ENCODE measurements around the gene TMEM53.

TMEM53 gene

GRCh38 chr1:44714532-44714931, 40.3 kb upstream of the TMEM53 start:
- CTCF ChIA-PET = interaction anchor here (0.7 to 12.6 kb wide), 10 partner anchors 8 to 777 kb away, joined by 3 to 217 read pairs (median 4); partner anchors contain the start of genes ARMH1 and RNU5D-1
- DNase-seq (ENCODE audit: low read depth, low spot score) = no peak
- POLR2A ChIA-PET = no interaction called here
- H3K4me3 ChIP-seq (ENCODE audit: low read depth, low read length) = no peak overlapping the region
- no peak for TF ChIP-seq CTCF (IDR thresholded peaks at IDR 0.05; ENCODE audit: insufficient read depth, low read length, missing control alignments)

DNA sequence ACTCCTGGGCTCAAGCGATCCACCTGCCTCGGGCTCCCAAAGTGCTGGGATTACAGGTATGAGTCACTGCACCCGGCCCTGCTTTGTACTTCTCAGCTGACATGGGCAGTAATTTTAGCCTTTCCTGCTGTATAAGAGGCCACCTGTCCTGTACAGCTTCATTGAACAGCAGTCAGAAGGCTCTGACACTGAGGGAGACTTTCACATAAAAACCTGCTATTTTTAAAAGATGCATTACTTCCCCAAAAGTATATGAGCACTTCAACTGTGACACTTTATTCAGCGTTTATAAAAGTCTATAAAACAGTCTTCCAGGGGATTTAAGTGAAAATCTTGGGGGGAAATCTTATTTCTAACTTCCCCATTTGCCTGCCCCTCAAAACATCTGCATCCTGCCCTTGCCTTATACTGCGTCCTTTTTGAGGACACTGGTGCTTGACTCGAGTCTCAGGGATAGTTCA, 39.1 kb upstream of the TMEM53 start:
- DNase-seq (ENCODE audit: low read depth, low spot score) = no peak
- ChIA-PET POLR2A (no interaction called here), CTCF (interaction anchor here (0.8 to 12.6 kb wide), 7 partner anchors 8 to 78 kb away, joined by 3 to 217 read pairs (median 3); partner anchors contain the start of gene RNU5D-1)
- TF ChIP-seq CTCF (IDR thresholded peaks at IDR 0.05; ENCODE audit: insufficient read depth, low read length, missing control alignments) = no peak
- H3K4me3 ChIP-seq (ENCODE audit: low read depth, low read length) = no peak overlapping the region

DNA sequence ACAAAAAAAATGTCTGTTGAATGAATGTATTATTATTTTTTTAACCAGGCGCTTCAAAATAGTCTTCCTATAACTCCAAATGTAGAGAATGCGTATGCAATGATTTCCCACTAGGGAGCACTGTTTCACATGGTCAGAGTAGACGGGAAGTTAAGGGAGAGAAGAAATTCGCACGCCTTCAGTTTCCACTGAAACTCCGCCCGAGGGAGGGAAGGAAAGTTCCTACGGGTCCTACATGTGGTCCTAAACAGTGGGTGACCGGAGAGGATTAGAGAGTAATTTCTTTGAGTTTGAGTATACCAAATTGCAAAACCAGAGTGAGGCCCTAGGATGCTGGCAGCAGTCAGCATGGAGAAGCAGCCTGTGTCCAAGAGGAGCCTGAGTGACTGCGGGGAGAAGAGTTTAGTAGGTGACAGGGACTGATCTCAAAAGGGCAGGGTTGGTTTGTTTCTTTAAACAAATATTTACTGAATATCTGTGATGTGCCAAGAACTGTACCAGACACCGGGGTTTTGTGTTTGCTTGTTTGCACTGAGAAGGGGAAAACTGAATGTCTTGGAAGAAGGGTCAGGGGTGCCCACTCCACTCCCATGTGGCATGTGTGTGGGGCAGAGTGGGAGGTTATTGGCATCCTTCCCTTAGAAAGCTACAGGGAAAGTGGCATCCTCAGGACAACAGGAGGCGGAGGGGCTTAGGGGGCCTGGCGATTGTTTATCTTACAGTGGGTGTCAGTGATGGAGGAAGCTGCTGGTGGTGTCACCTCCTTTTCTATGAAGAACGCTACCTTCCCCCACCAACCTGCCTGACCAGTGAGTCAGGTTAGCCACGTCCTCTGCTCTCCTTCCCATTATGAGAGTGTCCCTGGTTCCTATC, 33.9 kb upstream of the TMEM53 start:
- H3K4me3 ChIP-seq (ENCODE audit: low read depth, low read length) = no peak overlapping the region
- CTCF ChIA-PET = interaction anchor here (0.6 to 12.6 kb wide), 15 partner anchors 9 to 86 kb away, joined by 3 to 217 read pairs (median 5); partner anchors contain the start of gene RNU5D-1
- TF ChIP-seq CTCF (IDR thresholded peaks at IDR 0.05; ENCODE audit: insufficient read depth, low read length, missing control alignments) = peak; percentile 33
- DNase-seq (ENCODE audit: low read depth, low spot score) = no peak
- POLR2A ChIA-PET = interaction anchor here (0.6 kb wide), 1 partner anchor 33 kb away, joined by 5 read pairs; no protein-coding TSS in a partner anchor

DNA sequence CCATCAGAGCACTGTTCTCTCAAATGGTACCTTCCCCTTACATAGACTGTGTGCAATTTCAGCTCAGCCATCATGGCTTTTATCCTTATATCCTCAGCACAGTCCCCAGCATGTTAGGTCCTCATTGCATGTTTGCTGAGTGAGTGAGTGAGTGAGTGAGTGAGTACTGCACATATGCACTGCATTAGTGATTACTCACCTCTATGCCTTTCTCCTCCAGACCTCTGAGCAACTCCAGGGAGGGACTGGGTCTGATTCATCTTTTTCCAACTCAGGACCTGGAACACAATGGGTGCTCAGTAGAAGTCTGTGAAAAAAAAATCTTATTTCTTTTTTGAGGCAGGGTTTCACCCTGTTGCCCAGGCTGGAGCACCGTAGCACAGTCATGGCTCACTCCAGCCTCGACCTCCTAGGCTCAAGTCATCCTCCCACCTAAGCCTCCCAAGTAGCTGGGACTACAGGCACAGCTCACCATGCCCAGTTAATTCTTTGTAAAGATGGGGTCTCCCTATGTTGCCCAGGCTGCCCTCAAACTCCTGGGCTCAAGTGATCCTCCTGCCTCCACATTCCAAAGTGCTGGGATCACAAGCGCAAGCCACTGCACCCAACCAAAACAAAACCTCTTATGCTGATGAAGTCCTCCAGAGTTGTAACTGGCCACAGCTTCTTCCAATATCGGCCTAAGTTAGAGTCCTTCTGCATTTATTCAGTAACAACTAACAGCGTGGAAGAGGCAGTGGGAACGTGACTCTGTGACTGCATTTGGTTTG, 33.0 kb upstream of the TMEM53 start:
- ChIA-PET POLR2A (interaction anchor here (0.5 to 1.4 kb wide), 5 partner anchors 23 to 596 kb away, joined by 3 to 5 read pairs (median 4); partner anchors contain the start of genes ARMH1 and TMEM53), CTCF (interaction anchor here (0.5 to 2.9 kb wide), 10 partner anchors 8 to 86 kb away, joined by 3 to 37 read pairs (median 4); partner anchors contain the start of gene RNU5D-1)
- peak; percentile 77 for DNase-seq (ENCODE audit: low read depth, low spot score)
- no peak for TF ChIP-seq CTCF (IDR thresholded peaks at IDR 0.05; ENCODE audit: insufficient read depth, low read length, missing control alignments)
- no peak overlapping the region for H3K4me3 ChIP-seq (ENCODE audit: low read depth, low read length)

GRCh38 chr1:44705938-44706337, 31.7 kb upstream of the TMEM53 start:
- ChIA-PET CTCF (interaction anchor here (2.1 to 2.9 kb wide), 2 partner anchors 11 to 26 kb away, joined by 11 to 37 read pairs; partner anchors contain the start of gene RNU5D-1), POLR2A (interaction anchor here (0.8 to 1.4 kb wide), 2 partner anchors 25 to 32 kb away, joined by 3 to 5 read pairs; partner anchors contain the start of genes ARMH1, RNU5D-1 and TMEM53)
- H3K4me3 ChIP-seq (ENCODE audit: low read depth, low read length) = no peak overlapping the region
- TF ChIP-seq CTCF (IDR thresholded peaks at IDR 0.05; ENCODE audit: insufficient read depth, low read length, missing control alignments) = no peak
- no peak for DNase-seq (ENCODE audit: low read depth, low spot score)

Measured in AG04449 (cell line).